GM13977 (cell line): ENCODE results near the gene ENTPD8.

Experiments
- DNase-seq: peaks from one replicate; pipeline ENCODE4 v3.0.0; 2012; ENCODE audit warnings: low spot score
- in situ Hi-C: fragments of 300-500 bp; cut with MboI; formaldehyde crosslinking; loops from one replicate; pipeline ENCODE4 v1.12.0; 2022; ENCODE audit warnings: low sequenced_read_pairs, low pct_unique_long_range_greater_than_20kb, mixed read lengths, inconsistent platforms; ENCODE audit not compliant: unreplicated experiment
- TF ChIP-seq, protein P1 (sequence below): IDR thresholded peaks from 2 replicates; pipeline ENCODE4 v1.5.1; 2012; ENCODE audit warnings: mild to moderate bottlenecking, control low read depth; ENCODE audit not compliant: insufficient read depth; ENCODE audit errors: extremely low read depth, missing control alignments

The ENTPD8 gene

GRCh38 chr9:137441289-137441934, at the start of gene ENTPD8:
TSS of gene ENTPD8 (minus strand) at chr9:137441357. CDS start at chr9:137438285, 3,072 bp downstream.
- no peak for DNase-seq
- TF ChIP-seq, protein P1, sequence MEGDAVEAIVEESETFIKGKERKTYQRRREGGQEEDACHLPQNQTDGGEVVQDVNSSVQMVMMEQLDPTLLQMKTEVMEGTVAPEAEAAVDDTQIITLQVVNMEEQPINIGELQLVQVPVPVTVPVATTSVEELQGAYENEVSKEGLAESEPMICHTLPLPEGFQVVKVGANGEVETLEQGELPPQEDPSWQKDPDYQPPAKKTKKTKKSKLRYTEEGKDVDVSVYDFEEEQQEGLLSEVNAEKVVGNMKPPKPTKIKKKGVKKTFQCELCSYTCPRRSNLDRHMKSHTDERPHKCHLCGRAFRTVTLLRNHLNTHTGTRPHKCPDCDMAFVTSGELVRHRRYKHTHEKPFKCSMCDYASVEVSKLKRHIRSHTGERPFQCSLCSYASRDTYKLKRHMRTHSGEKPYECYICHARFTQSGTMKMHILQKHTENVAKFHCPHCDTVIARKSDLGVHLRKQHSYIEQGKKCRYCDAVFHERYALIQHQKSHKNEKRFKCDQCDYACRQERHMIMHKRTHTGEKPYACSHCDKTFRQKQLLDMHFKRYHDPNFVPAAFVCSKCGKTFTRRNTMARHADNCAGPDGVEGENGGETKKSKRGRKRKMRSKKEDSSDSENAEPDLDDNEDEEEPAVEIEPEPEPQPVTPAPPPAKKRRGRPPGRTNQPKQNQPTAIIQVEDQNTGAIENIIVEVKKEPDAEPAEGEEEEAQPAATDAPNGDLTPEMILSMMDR: no peak
- in situ Hi-C loops: no loop called here

GRCh38 chr9:137490532-137491186, 49.5 kb upstream of the ENTPD8 start:
- TF ChIP-seq, protein P1: no peak
- DNase-seq: no peak
- in situ Hi-C loops: no loop called here

- in situ Hi-C loops: no loop called here
- DNase-seq: no peak
- TF ChIP-seq, protein P1: no peak
These were observed 47.7 kb upstream of the ENTPD8 start for GRCh38 chr9:137488906-137489305.

DNA sequence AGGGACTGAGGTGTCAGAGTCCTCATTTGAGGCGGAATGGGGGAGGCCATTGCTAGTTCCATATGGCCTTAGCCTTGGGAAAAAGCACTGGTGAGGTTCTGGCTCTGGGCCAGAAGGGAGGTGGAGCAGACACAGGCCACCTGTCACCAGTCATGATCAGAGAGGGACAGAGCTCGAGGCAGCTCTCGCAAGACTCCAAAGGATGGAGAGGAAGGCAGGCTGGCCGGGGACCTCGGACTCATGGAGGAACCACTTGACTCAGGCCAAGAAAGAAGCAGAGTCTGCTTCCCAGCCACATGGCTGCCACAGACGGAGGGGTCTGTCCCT, 47.1 kb upstream of the ENTPD8 start:
- in situ Hi-C loops: no loop called here
- DNase-seq: no peak
- TF ChIP-seq, protein P1: no peak

GRCh38 chr9:137487454-137488326, 46.5 kb upstream of the ENTPD8 start:
- TF ChIP-seq, protein P1: no peak
- DNase-seq: no peak
- in situ Hi-C loops: no loop called here

DNA sequence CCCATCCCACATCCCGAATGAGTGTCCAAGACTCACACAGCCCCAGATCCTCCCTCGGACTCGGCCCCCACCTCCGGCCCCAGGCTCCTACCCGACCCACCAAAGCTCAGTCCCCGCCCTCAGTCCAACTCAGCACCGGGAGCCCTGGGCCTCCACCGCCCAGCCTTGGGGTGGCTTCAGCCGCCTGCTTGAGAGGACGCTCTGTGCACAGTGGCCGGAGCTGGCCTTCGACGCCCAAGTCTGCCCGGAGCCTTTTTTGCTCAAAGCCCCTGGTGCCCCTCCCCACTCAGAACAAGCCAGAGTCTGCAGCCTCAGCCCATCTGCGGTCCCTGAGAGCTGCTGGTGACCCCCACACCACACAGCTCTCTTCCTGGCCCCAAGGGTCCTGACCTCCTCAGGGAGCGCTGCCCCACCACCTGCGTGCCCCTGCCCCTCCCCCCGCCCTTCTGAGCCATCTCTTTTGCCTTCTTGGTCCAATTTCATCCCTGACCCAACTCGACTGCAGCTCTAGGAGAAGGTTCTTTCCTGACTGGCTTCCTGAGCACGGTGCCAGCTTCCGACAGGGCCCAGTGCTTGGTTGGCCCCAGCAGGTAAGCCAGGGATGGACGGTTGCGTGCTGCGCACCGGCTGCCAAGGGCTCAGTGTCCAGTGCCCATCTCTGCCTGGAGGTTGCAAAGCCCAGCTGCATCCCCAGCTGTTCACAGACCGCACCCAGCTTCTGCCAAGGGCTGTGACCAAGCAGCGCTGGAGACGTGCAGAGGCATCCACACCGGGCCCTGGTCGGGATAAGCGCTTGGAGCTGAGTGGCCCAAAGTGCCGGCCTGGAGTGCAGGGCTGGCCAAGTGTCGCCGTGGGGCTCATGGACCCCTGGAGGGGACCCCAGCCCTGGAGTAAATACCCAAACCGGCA, 45.6 kb upstream of the ENTPD8 start:
- DNase-seq: no peak
- in situ Hi-C loops: no loop called here
- TF ChIP-seq, protein P1: no peak
